ENCODE data around the gene ZNF322. TPM values are rescaled to one million over a fixed set of nuclear protein-coding genes. Genes with fewer than 3 reads are reported as not detected.
A peak's percentile ranks its signal among the peaks of the same experiment; 100 is the strongest.

The ZNF322 gene
- total RNA-seq, 1 experiment from 2014 or later = 24.1 TPM

DNA sequence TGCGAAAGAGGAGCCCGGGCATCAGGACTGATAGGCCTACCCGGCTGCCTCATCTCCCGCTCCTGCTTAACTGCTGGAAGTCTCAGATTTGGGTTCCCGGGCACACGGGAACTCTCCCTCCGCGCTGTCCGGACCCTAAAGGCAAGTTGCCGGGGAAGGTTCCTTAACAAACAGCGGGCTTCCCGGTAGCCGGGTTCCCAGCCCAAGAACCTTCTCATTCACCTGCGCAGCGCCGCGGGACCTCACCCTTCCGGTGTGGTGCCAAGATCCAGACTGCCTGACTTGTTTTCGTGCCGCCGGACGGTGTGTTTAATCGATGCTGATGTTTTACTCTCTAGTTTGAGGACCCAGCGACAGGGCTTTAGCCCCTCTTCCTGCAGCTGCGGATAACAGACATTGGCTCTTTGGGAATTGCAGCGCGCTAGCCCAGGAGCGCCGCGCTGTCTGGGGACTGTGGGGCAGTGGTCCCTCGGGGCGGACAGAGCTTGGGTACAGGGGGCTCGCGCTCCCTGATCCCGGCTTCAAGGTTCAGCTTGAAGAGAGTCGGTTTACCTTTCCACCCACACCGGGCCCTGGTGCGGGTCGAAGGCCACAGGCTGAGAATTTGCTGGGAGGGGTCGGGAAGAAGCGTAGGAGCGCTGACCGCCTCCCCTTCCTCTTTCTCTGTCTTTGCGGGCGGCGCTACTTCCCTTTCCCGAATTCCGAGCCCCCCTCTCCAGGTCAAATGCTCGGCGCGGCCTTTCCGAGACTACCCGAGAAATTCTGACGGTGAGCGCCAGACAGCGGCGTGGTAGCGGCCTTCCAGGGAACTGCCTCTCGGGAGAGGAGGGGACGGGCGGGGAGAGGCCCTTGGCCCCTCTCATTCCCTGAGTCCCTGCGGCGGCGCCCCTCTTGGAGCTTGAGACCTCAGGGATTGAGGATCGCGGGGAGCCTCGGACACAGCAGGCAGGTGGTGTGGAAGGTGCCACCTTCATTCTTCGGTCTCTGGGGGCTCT lies 45.6 kb downstream of the ZNF322 start:
- no peak for DNase-seq (ENCODE audit: low spot score)

DNA sequence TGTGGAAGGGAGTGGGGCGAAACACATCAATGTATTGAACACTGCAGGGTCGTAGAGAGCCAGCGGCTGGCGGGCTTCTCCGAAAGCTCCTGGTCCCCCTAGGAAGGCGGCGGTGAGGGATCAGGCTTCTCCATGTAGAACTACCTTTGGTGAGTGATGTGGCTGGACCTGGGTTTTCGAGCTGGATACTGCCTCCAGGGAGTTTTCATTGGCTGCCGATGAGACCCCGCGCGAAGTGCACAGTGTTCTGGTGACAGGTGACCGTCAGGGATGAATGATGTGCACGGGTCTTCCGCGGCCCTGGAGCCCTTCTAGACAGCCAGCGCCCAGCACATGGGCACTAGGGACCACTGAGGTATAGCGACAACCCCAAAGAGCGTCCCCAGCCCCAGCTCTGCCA lies 46.3 kb downstream of the ZNF322 start:
- DNase-seq (ENCODE audit: low spot score) = no peak

DNA sequence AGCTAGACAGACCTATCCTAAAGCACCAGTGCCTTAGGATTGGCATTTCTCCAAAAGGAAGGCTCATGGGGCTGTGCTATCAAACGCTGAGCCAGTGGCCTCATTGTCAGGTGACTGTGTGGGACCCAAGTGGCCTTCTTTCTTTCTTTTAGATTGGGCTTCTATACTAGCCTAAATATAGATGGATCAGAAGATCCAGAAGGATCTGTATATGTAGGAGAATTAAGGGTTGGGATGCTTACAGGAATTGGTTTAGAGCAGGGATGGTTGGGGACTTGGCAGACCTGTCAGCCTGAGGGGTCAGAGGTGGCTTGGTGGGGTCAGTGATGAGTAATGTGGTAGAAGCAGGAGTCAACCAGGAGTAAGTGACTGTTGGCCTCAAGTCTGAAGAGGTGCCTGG lies 47.9 kb downstream of the ZNF322 start:
- DNase-seq (ENCODE audit: low spot score) = no peak

DNA sequence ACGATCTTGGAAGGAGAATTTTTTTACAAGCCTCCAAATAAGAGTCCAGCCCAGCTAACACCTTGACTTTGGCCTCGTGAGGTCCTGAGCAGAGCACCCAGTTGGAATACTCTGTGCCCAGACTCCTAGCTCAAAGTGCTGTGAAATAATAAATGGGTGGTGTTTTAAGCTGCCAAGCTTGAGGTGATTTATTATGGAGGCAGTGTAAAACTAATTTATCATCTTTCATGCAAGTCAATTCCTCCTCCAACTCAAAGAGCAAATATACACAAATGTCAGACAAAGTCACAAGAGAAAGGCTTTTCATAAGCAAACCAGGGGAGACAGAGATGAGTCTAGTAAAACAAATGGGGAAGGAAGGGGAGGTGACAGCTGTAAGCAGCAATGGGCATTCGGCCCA lies 50.1 kb downstream of the ZNF322 start:
- DNase-seq (ENCODE audit: low spot score) = no peak

DNA sequence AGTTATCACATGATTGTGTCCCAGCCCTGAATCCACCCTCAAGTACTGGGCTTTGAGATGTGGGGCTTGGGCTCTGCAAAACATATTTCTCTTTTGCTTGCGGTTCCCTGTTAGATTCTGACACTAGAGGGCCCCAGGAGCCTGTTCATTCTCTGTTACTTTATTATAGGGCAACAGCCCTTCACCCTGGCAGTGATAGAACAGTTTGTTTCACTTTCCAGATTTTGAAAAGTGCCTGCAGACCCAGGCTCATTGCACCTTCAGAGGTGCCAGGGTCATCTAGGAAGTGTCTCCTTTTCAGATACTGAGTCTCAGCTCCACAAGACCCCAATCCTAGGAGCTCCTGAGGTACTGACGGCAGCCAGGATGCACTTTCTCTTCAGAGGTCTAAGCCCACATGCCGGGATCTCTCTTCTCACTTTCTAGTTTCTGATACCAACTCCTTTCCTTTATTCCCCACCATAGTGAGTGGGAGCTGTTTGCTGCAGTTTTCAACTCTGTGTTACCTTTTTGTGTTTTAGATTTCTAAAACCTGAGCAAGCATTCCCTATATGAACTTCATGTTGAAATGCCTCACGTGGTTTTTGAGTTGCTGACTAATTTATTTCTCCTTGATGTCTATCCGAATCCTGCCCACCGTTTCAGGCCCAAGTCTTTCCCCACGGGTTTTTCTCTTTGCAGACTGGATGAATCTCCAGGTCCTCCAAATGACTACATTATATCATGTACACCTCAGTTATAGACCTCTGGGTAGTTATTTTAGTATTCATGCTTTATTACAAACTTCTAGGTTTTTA lies 51.9 kb downstream of the ZNF322 start:
- peak; percentile 67 for DNase-seq (ENCODE audit: low spot score)

DNA sequence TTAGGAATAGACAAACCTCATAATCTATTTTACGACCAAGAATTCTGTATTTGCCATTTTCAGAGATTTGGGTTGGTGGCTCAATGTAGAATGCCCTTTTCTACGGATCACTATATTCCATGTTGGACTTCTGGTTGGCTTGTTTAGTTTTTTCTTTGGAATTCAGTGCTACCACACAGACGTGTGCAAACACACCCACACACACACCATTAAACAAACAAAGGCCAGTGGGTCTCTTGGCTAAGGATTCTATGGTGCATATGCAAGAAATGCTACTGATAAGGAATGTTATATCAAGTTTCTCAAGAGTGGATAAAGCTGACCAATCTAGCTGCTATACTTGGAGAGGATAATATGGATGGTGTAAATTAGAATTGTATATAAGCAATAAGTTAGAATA lies 54.7 kb downstream of the ZNF322 start:
- no peak for DNase-seq (ENCODE audit: low spot score)

DNA sequence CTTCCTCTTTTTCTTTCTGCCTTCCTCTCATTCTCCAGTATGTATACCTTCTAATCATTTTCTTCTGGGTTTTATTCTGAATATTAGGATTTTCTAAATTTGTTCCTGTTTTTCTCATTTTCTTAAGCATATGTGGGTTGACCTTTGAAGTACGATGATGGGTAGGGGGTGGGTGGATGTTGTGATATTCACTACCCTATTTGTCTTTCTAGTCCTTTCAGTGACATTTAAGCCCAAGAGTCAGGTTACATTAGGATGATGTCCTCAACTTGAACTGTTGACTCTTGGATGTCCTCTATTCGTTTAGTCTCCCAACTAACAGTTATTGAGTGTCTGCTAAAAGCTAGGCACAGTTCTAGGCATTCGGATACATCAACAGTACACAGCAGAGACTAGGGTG lies 55.5 kb downstream of the ZNF322 start:
- no peak for DNase-seq (ENCODE audit: low spot score)

DNA sequence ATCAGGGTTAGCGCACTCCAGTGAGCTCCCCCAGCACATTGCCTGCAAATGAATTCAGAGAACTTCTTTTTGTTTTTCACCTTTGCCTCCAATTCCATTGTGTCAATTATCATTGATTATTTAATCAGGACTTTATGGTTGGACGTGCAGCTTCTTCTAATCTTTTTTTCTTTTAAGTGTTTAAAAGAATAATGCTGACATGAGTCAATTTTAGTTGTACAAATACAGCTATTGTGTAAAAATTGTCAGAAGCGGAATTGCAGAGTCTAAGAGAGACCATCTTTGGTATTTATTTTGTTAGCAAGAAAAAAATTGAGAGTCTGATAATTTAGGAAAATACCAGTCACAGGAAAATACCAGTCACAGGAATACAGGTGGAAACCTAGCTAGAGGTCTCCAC lies 57.3 kb downstream of the ZNF322 start:
- no peak for DNase-seq (ENCODE audit: low spot score)

DNA sequence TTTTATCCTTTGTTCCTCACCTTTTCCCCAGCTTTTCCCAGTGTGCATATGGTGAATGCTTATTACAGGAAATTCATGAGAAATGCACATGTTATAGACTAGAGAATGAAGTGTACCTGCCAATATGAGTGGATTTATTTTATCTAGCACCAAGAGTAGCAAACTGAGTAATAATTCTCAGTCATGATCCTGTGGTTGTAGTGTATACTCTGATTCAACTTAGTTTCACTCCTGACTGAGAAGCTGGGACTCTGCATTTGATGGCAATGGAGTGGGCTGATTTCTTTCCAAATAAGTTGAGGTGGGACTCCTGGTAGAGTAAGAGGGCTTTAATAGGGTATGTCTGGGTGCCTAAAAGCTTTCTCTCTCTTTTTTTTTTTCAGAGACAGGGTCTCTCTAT lies 58.8 kb downstream of the ZNF322 start:
- DNase-seq (ENCODE audit: low spot score) = no peak

DNA sequence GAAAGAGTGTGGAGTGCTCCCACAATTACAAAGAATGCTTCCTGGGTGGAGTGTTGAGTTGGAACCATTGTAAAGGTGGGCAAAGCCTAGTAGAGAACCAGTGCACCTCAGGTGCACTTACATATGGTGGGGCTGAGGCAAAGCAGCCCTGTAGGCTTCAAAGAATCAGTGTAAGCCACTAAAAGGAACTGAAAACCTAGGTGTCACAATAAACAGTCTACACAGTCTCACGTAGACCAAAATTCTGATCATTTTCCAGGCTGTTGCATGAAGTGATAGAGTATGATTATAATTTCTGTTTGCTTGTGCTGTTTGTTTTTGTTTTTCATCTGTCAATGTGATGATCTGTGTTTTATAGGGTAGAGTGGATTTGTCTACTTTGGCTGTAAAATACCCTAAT lies 60.0 kb downstream of the ZNF322 start:
- no peak for DNase-seq (ENCODE audit: low spot score)

DNA sequence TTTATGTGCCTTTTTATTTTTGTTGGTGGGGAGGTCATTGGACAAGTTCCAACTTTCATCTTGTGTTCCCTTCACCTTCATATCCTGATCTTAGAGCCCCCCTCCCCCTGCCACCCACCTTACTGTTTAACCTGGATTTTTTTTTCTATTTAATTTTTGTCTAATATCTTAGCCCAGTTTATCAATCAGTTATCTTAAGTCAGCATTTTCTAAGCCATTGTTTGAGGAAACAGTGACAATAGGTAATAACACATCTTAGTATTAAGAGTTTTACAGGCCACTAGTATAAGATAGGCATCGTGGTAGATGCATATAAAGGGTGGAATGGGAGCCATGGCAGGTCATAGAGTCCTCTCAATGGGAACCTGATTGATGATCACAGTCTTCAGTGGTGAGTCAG lies 60.4 kb downstream of the ZNF322 start:
- no peak for DNase-seq (ENCODE audit: low spot score)

DNA sequence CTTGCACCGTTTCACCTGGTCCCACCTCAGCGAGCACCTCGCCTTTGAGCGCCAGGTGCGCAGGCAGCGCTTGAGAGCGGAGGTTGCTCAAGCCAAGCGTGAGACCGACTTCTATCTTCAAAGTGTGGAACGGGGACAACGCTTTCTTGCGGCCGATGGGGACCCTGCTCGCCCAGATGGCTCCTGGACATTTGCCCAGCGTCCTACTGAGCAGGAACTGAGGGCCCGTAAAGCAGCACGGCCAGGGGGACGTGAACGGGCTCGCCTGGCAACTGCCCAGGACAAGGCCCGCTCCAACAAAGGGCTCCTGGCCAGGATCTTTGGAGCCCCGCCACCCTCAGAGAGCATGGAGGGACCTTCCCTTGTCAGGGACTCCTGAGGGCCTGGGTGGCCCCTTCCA lies 61.3 kb downstream of the ZNF322 start:
- no peak for DNase-seq (ENCODE audit: low spot score)

DNA sequence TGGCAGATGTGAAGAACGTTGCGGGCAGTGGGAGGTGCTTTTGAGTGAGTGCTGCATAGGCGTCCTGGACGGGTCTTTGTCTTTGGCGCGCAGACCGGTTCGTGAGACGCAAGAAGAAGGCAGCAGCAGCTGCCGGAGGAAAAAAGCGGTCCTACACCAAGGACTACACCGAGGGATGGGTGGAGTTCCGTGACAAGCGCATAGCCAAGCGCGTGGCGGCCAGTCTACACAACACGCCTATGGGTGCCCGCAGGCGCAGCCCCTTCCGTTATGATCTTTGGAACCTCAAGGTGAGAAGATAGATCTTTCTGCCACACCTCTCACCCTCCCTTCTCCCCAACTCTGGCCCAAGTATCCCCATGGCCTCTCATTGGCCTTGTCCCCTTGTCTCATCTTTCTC lies 61.7 kb downstream of the ZNF322 start:
- no peak for DNase-seq (ENCODE audit: low spot score)

DNA sequence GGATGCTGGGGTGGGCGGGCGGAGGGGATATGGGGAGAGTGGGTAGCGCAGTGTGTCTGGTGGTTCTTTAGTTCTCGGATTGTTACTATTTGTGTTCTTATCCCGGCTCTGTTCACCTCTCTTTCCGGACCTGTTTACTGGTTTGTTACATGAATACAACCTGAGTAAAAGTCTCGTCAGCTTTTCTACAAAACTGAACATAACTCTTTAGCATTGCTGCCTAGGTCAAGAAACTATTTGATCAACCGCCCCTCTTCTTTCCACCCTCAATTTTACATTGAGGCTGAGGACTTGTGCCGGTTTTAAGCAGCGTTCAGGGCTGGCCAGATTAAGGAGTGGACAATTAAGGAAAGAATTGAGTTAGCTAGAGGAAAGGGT lies 62.2 kb downstream of the ZNF322 start:
- no peak for DNase-seq (ENCODE audit: low spot score)

DNA sequence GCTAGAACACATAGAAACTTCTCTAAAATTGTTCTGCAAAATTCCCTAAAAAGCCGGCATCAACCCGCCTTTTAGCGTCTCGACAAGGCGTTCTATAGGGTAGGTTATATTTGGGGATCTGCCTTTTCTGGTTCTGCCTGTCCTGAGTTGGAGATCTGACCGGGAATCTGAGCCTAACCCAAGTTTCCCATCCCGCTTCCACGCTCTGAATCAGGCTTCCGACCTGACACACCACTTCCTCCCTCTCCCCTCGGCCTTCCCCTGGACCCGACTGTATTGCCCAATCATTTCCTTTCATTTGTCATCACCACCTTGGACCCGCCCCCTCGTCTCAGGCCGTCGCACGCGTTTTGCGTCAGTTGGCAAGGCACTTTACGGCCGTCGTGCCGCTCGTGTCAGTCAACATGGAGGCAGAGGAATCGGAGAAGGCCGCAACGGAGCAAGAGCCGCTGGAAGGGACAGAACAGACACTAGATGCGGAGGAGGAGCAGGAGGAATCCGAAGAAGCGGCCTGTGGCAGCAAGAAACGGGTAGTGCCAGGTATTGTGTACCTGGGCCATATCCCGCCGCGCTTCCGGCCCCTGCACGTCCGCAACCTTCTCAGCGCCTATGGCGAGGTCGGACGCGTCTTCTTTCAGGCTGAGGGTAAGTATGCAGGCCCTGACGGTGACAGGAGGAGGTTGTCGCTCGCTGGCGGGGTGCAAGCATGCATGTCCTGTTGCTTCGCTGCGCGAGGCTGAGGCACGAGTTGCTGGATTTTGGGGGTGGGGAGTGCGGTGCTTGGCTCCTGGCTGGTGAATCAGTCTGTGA lies 62.8 kb downstream of the ZNF322 start, which contains the start of gene ABT1:
Gene ABT1, plus strand, starts transcription at position 375 of the 810 bp plus-strand sequence. Its CDS starts 30 bp downstream, at position 405.
- DNase-seq (ENCODE audit: low spot score) = peak; percentile 95

DNA sequence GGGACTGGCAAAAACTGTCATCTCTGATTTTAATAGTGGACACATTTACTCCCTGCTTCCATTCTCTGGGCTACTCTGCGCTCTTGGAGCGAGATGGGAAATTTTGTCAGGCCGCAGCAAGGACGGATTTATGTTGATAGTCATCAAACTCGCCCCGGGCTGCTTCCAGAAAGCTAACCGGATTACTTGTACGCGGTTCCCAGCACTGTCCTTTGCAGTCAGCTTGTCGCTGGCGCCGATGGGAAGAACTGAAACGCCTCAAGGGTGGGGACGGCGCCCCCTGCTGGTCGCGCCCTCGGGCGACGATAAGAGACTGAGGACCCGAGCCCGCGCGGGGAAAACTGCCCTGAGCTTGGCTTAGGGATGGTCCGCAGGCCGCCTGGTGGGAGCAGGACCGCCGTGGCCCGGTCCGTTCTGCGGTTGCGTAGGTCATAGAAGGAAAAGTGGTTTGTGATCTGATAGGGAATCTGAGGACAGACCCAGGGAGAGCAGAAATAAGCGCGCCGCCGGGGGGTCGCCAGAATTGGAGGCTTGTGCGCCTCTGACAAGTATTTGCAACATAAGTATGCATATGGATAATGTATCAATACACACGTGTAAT lies 63.8 kb downstream of the ZNF322 start:
- peak; percentile 80 for DNase-seq (ENCODE audit: low spot score)

DNA sequence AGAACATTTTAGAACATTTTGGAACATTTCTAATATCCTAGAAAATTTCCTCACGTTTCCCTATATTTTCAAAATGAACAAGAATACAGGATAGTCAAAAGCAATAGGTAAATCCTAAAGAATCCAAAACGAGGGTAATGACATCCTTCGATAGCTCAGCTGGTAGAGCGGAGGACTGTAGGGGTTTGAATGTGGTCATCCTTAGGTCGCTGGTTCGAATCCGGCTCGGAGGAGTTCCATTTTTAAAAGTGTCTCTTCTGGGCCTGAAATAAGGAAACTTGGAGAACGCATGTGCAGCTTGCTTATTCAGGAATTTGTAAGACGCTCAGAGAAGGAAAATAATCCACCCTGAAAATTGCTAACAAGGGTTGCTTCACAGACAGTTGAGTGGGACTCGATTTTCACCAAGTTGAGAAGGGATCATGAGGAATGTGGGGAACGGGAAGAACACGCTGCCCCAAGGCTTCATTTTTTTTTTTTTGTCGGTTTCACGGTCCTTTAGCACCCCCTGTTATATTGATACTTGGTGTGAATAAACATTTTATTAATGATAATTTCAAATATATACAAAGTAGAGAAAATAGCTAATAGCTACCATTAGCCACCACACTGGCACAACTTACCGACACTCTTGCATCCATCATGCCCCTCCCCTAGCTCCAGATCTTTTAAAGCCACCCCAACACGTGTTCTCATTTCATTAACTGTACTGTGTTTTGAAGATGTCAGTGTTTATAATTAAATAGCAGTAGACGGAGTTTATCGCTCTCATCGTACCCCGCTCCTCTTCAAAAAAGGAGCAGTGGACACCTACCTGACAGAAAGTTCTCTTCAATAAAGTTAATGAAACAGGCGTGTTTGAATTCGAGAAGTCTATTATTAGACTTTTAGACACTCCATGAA lies 64.6 kb downstream of the ZNF322 start:
- DNase-seq (ENCODE audit: low spot score) = peak; percentile 86

DNA sequence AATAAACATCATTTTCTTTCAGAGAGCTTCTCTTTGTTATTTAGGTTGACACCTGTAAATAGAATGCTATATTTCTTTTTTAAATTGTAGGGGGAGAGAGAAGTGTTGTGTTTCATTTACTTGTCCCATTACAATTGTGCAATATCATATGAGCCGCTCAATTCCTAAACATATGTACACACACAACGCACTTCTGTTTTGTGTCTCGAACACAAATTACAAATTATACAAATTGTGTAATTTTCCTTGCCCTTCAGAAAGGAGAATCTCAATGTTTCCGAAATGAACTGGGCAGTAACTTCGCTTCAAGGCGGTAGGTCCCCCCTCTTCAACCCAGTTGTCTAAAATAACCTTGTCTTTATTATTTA lies 65.4 kb downstream of the ZNF322 start:
- DNase-seq (ENCODE audit: low spot score) = no peak

DNA sequence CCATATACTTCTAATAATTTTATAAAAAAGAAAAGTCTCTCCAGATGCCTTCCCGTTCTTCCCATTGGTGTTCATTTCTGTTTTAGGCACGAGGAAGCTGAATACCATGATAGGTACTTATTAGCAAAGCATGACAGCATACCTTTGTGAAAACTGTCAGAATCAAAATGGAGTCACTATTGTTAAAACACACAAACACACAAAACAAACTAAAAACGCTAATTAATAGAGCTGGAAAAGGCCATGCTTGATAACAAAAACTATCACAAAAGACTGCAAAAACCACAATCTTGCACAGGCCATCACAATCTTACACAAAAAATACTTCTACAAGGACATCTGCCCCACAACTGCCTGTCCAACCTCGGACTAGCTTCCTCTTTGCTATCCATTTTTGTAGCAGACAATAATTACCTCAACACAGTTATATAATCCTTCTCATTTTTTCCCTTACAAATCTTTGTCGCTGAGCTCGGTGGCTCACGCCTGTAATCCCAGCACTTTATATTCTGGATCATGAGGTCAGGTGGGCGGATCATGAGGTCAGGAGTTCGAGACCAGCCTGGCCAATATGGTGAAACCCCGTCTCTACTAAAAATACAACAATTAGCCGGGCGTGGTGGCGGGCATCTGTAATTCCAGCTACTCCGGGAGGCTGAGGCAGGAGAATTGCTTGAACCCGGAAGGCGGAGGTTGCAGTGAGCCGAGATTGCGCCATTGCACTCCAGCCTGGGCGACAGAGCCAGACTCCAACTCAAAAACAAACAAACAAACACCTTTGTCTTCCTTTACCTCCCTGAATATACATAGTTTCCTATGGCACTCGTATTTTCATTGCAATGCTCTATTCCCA lies 66.0 kb downstream of the ZNF322 start:
- DNase-seq (ENCODE audit: low spot score) = no peak

DNA sequence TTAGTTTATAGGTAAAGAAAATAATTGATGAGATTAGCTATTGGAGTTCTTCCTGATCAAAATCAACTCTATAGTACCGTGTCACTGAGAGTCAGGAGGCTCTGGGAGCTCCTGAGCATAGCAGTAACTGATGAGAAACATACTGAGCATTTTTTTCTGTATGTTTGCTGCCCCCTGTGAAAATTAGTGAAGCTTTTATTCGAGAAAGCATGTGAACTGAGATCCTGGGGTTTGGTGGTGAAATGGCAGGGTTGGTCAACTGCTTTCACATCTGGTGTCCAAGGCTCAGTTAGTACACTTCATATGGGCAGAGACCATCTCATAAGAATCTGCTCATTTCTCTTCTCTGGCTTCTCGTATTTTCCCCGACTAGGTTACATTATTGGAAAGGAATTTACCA lies 66.9 kb downstream of the ZNF322 start:
- DNase-seq (ENCODE audit: low spot score) = peak; percentile 16

Measured in A172 (cell line).